NCI-H1105 treated with DMSO at 0.1 percent for 48 hours (cell line): ENCODE measurements around the gene PTPRM.
A peak's percentile ranks its signal among the peaks of the same experiment; 100 is the strongest.

Experiments
- DNase-seq: peaks from one replicate; lab custom pipeline; 2025; lab: John Stamatoyannopoulos, UW

Gene PTPRM

GRCh38 chr18:7757175-7757574, 190.1 kb downstream of the PTPRM start:
- DNase-seq, result no peak

GRCh38 chr18:7758764-7759163, 191.6 kb downstream of the PTPRM start:
- no peak for DNase-seq

GRCh38 chr18:7760967-7761948, 194.1 kb downstream of the PTPRM start:
- no peak for DNase-seq

- no peak for DNase-seq
Observed at GRCh38 chr18:7764405-7764804, 197.3 kb downstream of the PTPRM start.

- DNase-seq, result no peak
Observed at GRCh38 chr18:7766346-7766745, 199.2 kb downstream of the PTPRM start.

GRCh38 chr18:7766817-7767216, 199.7 kb downstream of the PTPRM start:
- no peak for DNase-seq

GRCh38 chr18:7770908-7771307, 203.8 kb downstream of the PTPRM start:
- no peak for DNase-seq

GRCh38 chr18:7772510-7772888, 205.4 kb downstream of the PTPRM start:
- DNase-seq, result no peak

- no peak for DNase-seq
Observed at GRCh38 chr18:7772951-7773350, 205.8 kb downstream of the PTPRM start.

GRCh38 chr18:7775128-7775527, 208.0 kb downstream of the PTPRM start:
- no peak for DNase-seq

GRCh38 chr18:7775843-7776242, 208.7 kb downstream of the PTPRM start:
- no peak for DNase-seq

- DNase-seq, result no peak
Observed at GRCh38 chr18:7778181-7778580, 211.1 kb downstream of the PTPRM start.

- no peak for DNase-seq
Observed at GRCh38 chr18:7779211-7779610, 212.1 kb downstream of the PTPRM start.

- no peak for DNase-seq
Observed at GRCh38 chr18:7784171-7784570, 217.1 kb downstream of the PTPRM start.

- no peak for DNase-seq
Observed at GRCh38 chr18:7786569-7786968, 219.5 kb downstream of the PTPRM start.

- no peak for DNase-seq
Observed at GRCh38 chr18:7787339-7787738, 220.2 kb downstream of the PTPRM start.

GRCh38 chr18:7789856-7790552, 222.9 kb downstream of the PTPRM start:
- peak; percentile 27 for DNase-seq

GRCh38 chr18:7793100-7793499, 226.0 kb downstream of the PTPRM start:
- no peak for DNase-seq

- DNase-seq, result no peak
Observed at GRCh38 chr18:7803956-7804469, 236.9 kb downstream of the PTPRM start.

- DNase-seq, result no peak
Observed at GRCh38 chr18:7805096-7805495, 238.0 kb downstream of the PTPRM start.

GRCh38 chr18:7805880-7806279, 238.8 kb downstream of the PTPRM start:
- DNase-seq, result no peak

- no peak for DNase-seq
Observed at GRCh38 chr18:7807936-7808453, 240.9 kb downstream of the PTPRM start.

GRCh38 chr18:7808992-7809391, 241.9 kb downstream of the PTPRM start:
- DNase-seq, result no peak
